AG04450 (cell line): ENCODE data around the gene RASGRP3. TPM values are rescaled to one million over a fixed set of nuclear protein-coding genes. Genes with fewer than 3 reads are reported as not detected.

ENCODE experiments used
- CTCF ChIA-PET: fragments of 300-600, 350-600 bp; formaldehyde crosslinking; extraction: SDS; loops from one replicate; lab custom pipeline; 2022; ENCODE audit warnings: antibody characterized with exemption, inconsistent platforms; lab: Charles Lee
- POLR2A ChIA-PET: fragments of 350-600 bp; formaldehyde crosslinking; extraction: SDS; loops from one replicate; lab custom pipeline; 2021; ENCODE audit warnings: antibody characterized with exemption, inconsistent platforms; lab: Yijun Ruan, JAX
- DNase-seq: peaks from one replicate; pipeline ENCODE4 v3.0.0-alpha.2; 2011; ENCODE audit warnings: low read depth, low spot score
- H3K27ac ChIP-seq: one replicate; pipeline ENCODE4 v1.5.1; 2012; ENCODE audit warnings: low read depth, low read length, control low read depth
- H3K27me3 ChIP-seq: one replicate; pipeline ENCODE4 v1.6.0; 2012; ENCODE audit warnings: low read length; ENCODE audit not compliant: control insufficient read depth, insufficient read depth
- H3K4me3 ChIP-seq: 2 replicates; pipeline ENCODE4 v1.5.1; 2011; ENCODE audit warnings: mild to moderate bottlenecking, low read depth, low read length, control low read depth
- H3K9me3 ChIP-seq: 2 replicates; pipeline ENCODE4 v1.5.1; 2012; ENCODE audit warnings: low read length; ENCODE audit not compliant: control insufficient read depth, insufficient read depth
- CTCF ChIP-seq: IDR thresholded peaks from 2 replicates; pipeline ENCODE4 v1.5.1; 2011; ENCODE audit warnings: low read depth, low read length, control low read depth, inconsistent platforms
- polyA plus RNA-seq: library from polyadenylated mRNA; depleted of rRNA; stranded (reverse); fragments of >200 nt; gene quantifications from 2 replicates; pipeline ENCODE4 v1.2.3, GENCODE V29; 2011

The RASGRP3 gene
- polyA plus RNA-seq, 1 experiment = 1.4 TPM

GRCh38 chr2:33477473-33478468, 1.3 kb downstream of the RASGRP3 start:
- ChIA-PET POLR2A (no interaction called here), CTCF (interaction anchor here (1.0 kb wide), 1 partner anchor 82 kb away, joined by 8 read pairs; no protein-coding TSS in a partner anchor)
- no peaks in the 10 kb centered on the region for H3K27me3 ChIP-seq
- DNase-seq = no peak
- no peaks in the 10 kb centered on the region for H3K9me3 ChIP-seq
- no peak for TF ChIP-seq CTCF
- H3K4me3 ChIP-seq = no peak overlapping the region
- H3K27ac ChIP-seq = no peak overlapping the region

GRCh38 chr2:33478968-33479731, 2.7 kb downstream of the RASGRP3 start:
- no peak overlapping the region for H3K4me3 ChIP-seq
- ChIA-PET CTCF (interaction anchor here (1.0 kb wide), 1 partner anchor 83 kb away, joined by 8 read pairs; no protein-coding TSS in a partner anchor), POLR2A (no interaction called here)
- no peaks in the 10 kb centered on the region for H3K9me3 ChIP-seq
- H3K27ac ChIP-seq = no peak overlapping the region
- DNase-seq = no peak
- H3K27me3 ChIP-seq = no peaks in the 10 kb centered on the region
- no peak for TF ChIP-seq CTCF

- peaks cover 4% of the 10 kb centered on the region for H3K9me3 ChIP-seq
- no peak for DNase-seq
- H3K4me3 ChIP-seq = no peak overlapping the region
- ChIA-PET POLR2A (no interaction called here), CTCF (no interaction called here)
- H3K27me3 ChIP-seq = no peaks in the 10 kb centered on the region
- no peak overlapping the region for H3K27ac ChIP-seq
- no peak for TF ChIP-seq CTCF
Measured at GRCh38 chr2:33482518-33482917, 6.1 kb downstream of the RASGRP3 start.

- no peak overlapping the region for H3K27ac ChIP-seq
- ChIA-PET POLR2A (interaction anchor here (0.6 kb wide), 1 partner anchor 94 kb away, joined by 3 read pairs; no protein-coding TSS in a partner anchor), CTCF (interaction anchor here (0.6 to 1.0 kb wide), 3 partner anchors 8 to 114 kb away, joined by 3 to 5 read pairs (median 3); no protein-coding TSS in a partner anchor)
- no peak for TF ChIP-seq CTCF
- H3K9me3 ChIP-seq = peaks cover 4% of the 10 kb centered on the region
- no peaks in the 10 kb centered on the region for H3K27me3 ChIP-seq
- no peak overlapping the region for H3K4me3 ChIP-seq
- no peak for DNase-seq
Measured at GRCh38 chr2:33484042-33484621, 7.7 kb downstream of the RASGRP3 start.
